GM06990 (cell line): ENCODE data around the gene BAHCC1.

Experiments used
- DNase-seq: peaks from one replicate; pipeline ENCODE4 v3.0.0-alpha.2; 2011; ENCODE audit not compliant: insufficient read length; ENCODE audit errors: extremely low read depth
- H3K27me3 ChIP-seq: replicated peaks from 2 replicates; pipeline ENCODE4 v1.6.0; 2011; ENCODE audit warnings: low read length; ENCODE audit not compliant: control insufficient read depth, insufficient read depth
- H3K36me3 ChIP-seq: 2 replicates; pipeline ENCODE4 v1.5.1; 2011; ENCODE audit warnings: low read length; ENCODE audit not compliant: control insufficient read depth, insufficient read depth
- H3K4me3 ChIP-seq: replicated peaks from 2 replicates; pipeline ENCODE4 v1.5.1; 2011; ENCODE audit warnings: low read depth, mild to moderate bottlenecking, control low read depth, low read length
- CTCF ChIP-seq: IDR thresholded peaks from 2 replicates; pipeline ENCODE4 v1.5.1; 2011; ENCODE audit warnings: low read length, control low read depth, mild to moderate bottlenecking, inconsistent platforms; ENCODE audit not compliant: insufficient read depth, poor library complexity, severe bottlenecking

BAHCC1 gene

DNA sequence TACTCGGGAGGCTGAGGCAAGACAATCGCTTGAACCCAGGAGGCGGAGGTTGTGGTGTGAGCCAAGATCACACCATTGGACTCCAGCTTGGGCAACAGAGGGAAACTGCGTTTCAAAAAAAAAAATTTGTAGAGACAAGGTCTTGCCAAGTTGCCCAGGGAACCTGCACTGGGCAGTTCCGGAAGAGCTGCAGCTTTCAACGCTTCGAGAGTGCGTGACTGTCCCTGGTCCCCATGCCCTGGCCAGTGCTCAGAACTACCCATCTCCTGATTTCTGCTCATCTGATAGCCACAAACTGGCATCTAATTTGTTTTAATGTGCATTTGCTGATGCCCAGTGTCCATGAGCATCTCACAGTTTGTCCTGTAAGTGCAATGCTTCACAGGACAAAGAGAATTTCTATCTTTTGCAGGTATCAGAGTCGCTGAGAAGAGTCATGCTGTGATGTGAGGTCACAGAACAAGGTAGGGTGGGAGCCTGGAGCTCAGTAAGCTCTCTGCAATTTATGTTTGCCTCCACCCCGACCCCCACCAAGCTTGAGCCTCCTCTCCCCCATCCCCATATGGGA, 113.5 kb downstream of the BAHCC1 start:
- Histone ChIP-seq H3K27me3 (no peaks in the 10 kb centered on the region), H3K36me3 (peaks cover 28% of the 10 kb centered on the region), H3K4me3 (peak overlapping the region; percentile 83; the same call in 1 of the 2 replicates)
- DNase-seq: no peak
- TF ChIP-seq CTCF: no peak

GRCh38 chr17:81509207-81509971, 114.1 kb downstream of the BAHCC1 start:
- TF ChIP-seq CTCF: no peak
- DNase-seq: no peak
- peak overlapping the region; percentile 83 for H3K4me3 ChIP-seq
- H3K36me3 ChIP-seq: peaks cover 28% of the 10 kb centered on the region
- no peaks in the 10 kb centered on the region for H3K27me3 ChIP-seq

- peaks cover 28% of the 10 kb centered on the region for H3K36me3 ChIP-seq
- TF ChIP-seq CTCF: no peak
- DNase-seq: no peak
- no peaks in the 10 kb centered on the region for H3K27me3 ChIP-seq
- H3K4me3 ChIP-seq: peak overlapping the region; percentile 83
Measured at GRCh38 chr17:81509972-81510784, 114.9 kb downstream of the BAHCC1 start.

- Histone ChIP-seq H3K36me3 (peaks cover 28% of the 10 kb centered on the region), H3K27me3 (no peaks in the 10 kb centered on the region), H3K4me3 (peak overlapping the region; percentile 83)
- TF ChIP-seq CTCF: no peak
- DNase-seq: no peak
Measured at GRCh38 chr17:81510785-81511553, 115.7 kb downstream of the BAHCC1 start.

GRCh38 chr17:81511554-81511803, 116.2 kb downstream of the BAHCC1 start:
- H3K4me3 ChIP-seq: peak overlapping the region; percentile 83
- no peaks in the 10 kb centered on the region for H3K27me3 ChIP-seq
- no peak for TF ChIP-seq CTCF
- no peak for DNase-seq
- H3K36me3 ChIP-seq: peaks cover 28% of the 10 kb centered on the region
